Astrocyte (in vitro differentiated cells and primary cell): Measurements from ENCODE around the gene P2RX5. TPM values are rescaled to one million over a fixed set of nuclear protein-coding genes. Genes with fewer than 3 reads are reported as not detected.
A peak's percentile ranks its signal among the peaks of the same experiment; 100 is the strongest.

Experiments used
- DNase-seq: peaks from one replicate; pipeline ENCODE4 v3.0.0-alpha.2; 2010; ENCODE audit warnings: low read depth
- FAIRE-seq: peaks from 2 replicates; lab custom pipeline; 2011; peaks lifted over from hg19 to GRCh38; lab: Jason Lieb, UNC
- H2AFZ ChIP-seq: 2 replicates; pipeline ENCODE4 v1.6.0; 2012; ENCODE audit warnings: low read depth, low read length, inconsistent platforms
- H3K27ac ChIP-seq: 2 replicates; pipeline ENCODE4 v1.5.1; 2011; ENCODE audit warnings: low read depth, low read length, inconsistent platforms
- H3K27me3 ChIP-seq: 2 replicates; pipeline ENCODE4 v1.6.0; 2011; ENCODE audit warnings: low read length, inconsistent platforms; ENCODE audit not compliant: insufficient read depth
- H3K36me3 ChIP-seq: 2 replicates; pipeline ENCODE4 v1.5.1; 2011; ENCODE audit warnings: low read length, inconsistent platforms; ENCODE audit not compliant: insufficient read depth
- H3K4me1 ChIP-seq: 2 replicates; pipeline ENCODE4 v1.5.1; 2011; ENCODE audit warnings: low read length, inconsistent platforms; ENCODE audit not compliant: insufficient read depth
- H3K4me2 ChIP-seq: 2 replicates; pipeline ENCODE4 v1.6.0; 2012; ENCODE audit warnings: low read length, inconsistent platforms
- H3K4me3 ChIP-seq: 2 replicates; pipeline ENCODE4 v1.5.1; 2011; ENCODE audit warnings: low read depth, mild to moderate bottlenecking, low read length, inconsistent platforms; ENCODE audit not compliant: insufficient read depth
- H3K79me2 ChIP-seq: 2 replicates; pipeline ENCODE4 v1.6.0; 2012; ENCODE audit warnings: mild to moderate bottlenecking, low read length, inconsistent platforms; ENCODE audit not compliant: insufficient read depth
- H3K9ac ChIP-seq: 2 replicates; pipeline ENCODE4 v1.6.0; 2012; ENCODE audit warnings: mild to moderate bottlenecking, low read length, inconsistent platforms
- H3K9me3 ChIP-seq: 2 replicates; pipeline ENCODE4 v1.5.1; 2012; ENCODE audit warnings: low read depth, mild to moderate bottlenecking, low read length, inconsistent platforms; ENCODE audit not compliant: insufficient read depth
- H4K20me1 ChIP-seq: 2 replicates; pipeline ENCODE4 v1.6.0; 2012; ENCODE audit warnings: low read length, inconsistent platforms; ENCODE audit not compliant: insufficient read depth
- H3K27ac Mint-ChIP-seq: one replicate; pipeline ENCODE4 v1.8.0; 2021; ENCODE audit warnings: mild to moderate bottlenecking, mixed read lengths; ENCODE audit not compliant: unreplicated experiment
- H3K27me3 Mint-ChIP-seq: one replicate; pipeline ENCODE4 v1.8.0; 2021; ENCODE audit warnings: low read depth, mixed read lengths; ENCODE audit not compliant: unreplicated experiment
- H3K36me3 Mint-ChIP-seq: one replicate; pipeline ENCODE4 v1.8.0; 2021; ENCODE audit warnings: low read depth, mixed read lengths; ENCODE audit not compliant: unreplicated experiment
- H3K4me1 Mint-ChIP-seq: one replicate; pipeline ENCODE4 v1.8.0; 2021; ENCODE audit warnings: low read depth, mixed read lengths; ENCODE audit not compliant: unreplicated experiment
- H3K4me3 Mint-ChIP-seq: one replicate; pipeline ENCODE4 v1.8.0; 2021; ENCODE audit warnings: mild to moderate bottlenecking, moderate library complexity, mixed read lengths; ENCODE audit not compliant: unreplicated experiment
- H3K9me3 Mint-ChIP-seq: one replicate; pipeline ENCODE4 v1.8.0; 2021; ENCODE audit warnings: mild to moderate bottlenecking, mixed read lengths; ENCODE audit not compliant: unreplicated experiment
- EZH2 ChIP-seq: IDR thresholded peaks from 2 replicates; pipeline ENCODE4 v1.6.1; 2012; ENCODE audit warnings: mild to moderate bottlenecking, low read length, inconsistent platforms; ENCODE audit not compliant: insufficient read depth
- total RNA-seq: library from RNA; stranded (reverse); gene quantifications from 2 replicates; pipeline ENCODE4 v1.2.1, GENCODE V29; 2021
- TF ChIP-seq, protein P1 (sequence below): IDR thresholded peaks from 2 replicates; pipeline ENCODE4 v1.5.1; 2011; ENCODE audit warnings: low read depth, mild to moderate bottlenecking, inconsistent platforms, low read length, moderate library complexity; ENCODE audit not compliant: insufficient read depth

P2RX5 gene
- total RNA-seq, 1 donor from 2014 or later, result 2.4 TPM

DNA sequence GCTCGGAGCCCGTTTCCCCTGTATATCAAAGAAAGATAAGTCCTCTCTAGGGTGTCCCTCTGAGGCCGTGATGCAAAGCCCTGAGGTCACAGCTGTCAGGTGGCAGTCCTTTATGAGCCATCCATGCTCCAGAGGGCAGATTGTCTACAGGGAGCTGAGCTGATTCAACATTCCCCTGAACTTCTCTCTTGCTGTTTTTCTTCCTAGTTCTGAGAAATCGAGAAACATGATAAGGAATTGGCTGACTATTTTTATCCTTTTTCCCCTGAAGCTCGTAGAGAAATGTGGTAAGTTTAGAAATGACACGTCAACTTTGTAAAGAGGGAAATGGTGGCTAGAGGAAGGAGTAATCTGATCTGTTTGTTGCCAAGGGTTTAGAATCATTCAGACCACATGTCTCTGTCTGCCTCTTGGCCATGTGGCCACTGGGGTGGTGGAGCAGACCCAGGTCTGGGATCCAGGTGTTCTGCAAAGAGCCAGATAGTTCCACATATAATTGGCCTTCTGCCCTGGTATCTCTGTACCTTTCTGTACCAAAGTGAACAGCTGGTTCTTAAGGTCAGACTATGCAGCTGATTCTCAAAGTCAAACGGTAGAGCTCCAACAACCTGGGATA lies 55.9 kb downstream of the P2RX5 start:
- no peaks in the 10 kb centered on the region for H3K9me3 Mint-ChIP-seq

DNA sequence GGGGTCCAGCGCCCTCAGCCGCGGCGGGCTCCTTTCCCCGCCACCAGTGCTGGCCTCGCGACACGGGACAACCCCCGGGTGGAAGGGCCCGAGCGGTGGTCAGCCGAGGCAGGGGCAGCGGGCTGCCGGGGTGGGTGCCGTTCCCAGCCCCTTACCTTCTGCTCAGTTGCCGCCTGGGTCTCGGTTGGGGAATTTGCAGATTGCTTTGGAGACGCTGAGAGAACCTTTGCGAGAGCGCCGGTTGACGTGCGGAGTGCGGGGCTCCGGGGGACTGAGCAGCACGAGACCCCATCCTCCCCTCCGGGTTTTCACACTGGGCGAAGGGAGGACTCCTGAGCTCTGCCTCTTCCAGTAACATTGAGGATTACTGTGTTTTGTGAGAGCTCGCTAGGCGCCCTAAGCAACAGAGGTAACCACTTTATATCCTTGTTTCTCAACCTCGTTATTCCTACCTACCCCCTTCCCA lies 59.0 kb downstream of the P2RX5 start:
- no peak for FAIRE-seq

More for the DNA sequence above, 55.9 kb downstream of the P2RX5 start:
- peak overlapping the region; percentile 60 for H3K27ac Mint-ChIP-seq
- DNase-seq, result peak; percentile 68
- TF ChIP-seq, protein P1, sequence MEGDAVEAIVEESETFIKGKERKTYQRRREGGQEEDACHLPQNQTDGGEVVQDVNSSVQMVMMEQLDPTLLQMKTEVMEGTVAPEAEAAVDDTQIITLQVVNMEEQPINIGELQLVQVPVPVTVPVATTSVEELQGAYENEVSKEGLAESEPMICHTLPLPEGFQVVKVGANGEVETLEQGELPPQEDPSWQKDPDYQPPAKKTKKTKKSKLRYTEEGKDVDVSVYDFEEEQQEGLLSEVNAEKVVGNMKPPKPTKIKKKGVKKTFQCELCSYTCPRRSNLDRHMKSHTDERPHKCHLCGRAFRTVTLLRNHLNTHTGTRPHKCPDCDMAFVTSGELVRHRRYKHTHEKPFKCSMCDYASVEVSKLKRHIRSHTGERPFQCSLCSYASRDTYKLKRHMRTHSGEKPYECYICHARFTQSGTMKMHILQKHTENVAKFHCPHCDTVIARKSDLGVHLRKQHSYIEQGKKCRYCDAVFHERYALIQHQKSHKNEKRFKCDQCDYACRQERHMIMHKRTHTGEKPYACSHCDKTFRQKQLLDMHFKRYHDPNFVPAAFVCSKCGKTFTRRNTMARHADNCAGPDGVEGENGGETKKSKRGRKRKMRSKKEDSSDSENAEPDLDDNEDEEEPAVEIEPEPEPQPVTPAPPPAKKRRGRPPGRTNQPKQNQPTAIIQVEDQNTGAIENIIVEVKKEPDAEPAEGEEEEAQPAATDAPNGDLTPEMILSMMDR, result no peak
- no peak for TF ChIP-seq EZH2
- H3K27ac ChIP-seq, result peak overlapping the region; percentile 36
- peaks cover 3% of the 10 kb centered on the region for H3K36me3 ChIP-seq
- no peak overlapping the region for H2AFZ ChIP-seq
- peaks cover 7% of the 10 kb centered on the region for H3K4me1 ChIP-seq
- no peak overlapping the region for H3K4me3 Mint-ChIP-seq
- H3K36me3 Mint-ChIP-seq, result peaks cover 4% of the 10 kb centered on the region
- peak overlapping the region; percentile 43 for H3K4me2 ChIP-seq
- H3K9me3 ChIP-seq, result no peaks in the 10 kb centered on the region
- no peak overlapping the region for H3K4me3 ChIP-seq
- H4K20me1 ChIP-seq, result peaks cover 5% of the 10 kb centered on the region
- no peak for FAIRE-seq
- no peak overlapping the region for H3K9ac ChIP-seq
- H3K27me3 Mint-ChIP-seq, result no peaks in the 10 kb centered on the region
- no peaks in the 10 kb centered on the region for H3K27me3 ChIP-seq
- H3K4me1 Mint-ChIP-seq, result peaks cover 10% of the 10 kb centered on the region
- H3K79me2 ChIP-seq, result peaks cover 14% of the 10 kb centered on the region

More for the DNA sequence above, 59.0 kb downstream of the P2RX5 start:
- peaks cover 9% of the 10 kb centered on the region for H4K20me1 ChIP-seq
- peak overlapping the region; percentile 96 for H3K4me2 ChIP-seq
- no peaks in the 10 kb centered on the region for H3K9me3 ChIP-seq
- no peak for TF ChIP-seq EZH2
- TF ChIP-seq, protein P1, result no peak
- Mint-ChIP-seq H3K36me3 (no peaks in the 10 kb centered on the region), H3K27ac (no peak overlapping the region), H3K9me3 (no peaks in the 10 kb centered on the region), H3K4me3 (peak overlapping the region; percentile 88), H3K4me1 (peaks cover 10% of the 10 kb centered on the region), H3K27me3 (no peaks in the 10 kb centered on the region)
- H3K4me1 ChIP-seq, result peaks cover 7% of the 10 kb centered on the region
- no peaks in the 10 kb centered on the region for H3K27me3 ChIP-seq
- no peaks in the 10 kb centered on the region for H3K36me3 ChIP-seq
- H3K79me2 ChIP-seq, result peaks cover 23% of the 10 kb centered on the region
- peak overlapping the region; percentile 85 for H3K9ac ChIP-seq
- H3K27ac ChIP-seq, result peak overlapping the region; percentile 93
- peak overlapping the region; percentile 73 for H3K4me3 ChIP-seq
- peak overlapping the region; percentile 99 for H2AFZ ChIP-seq
- DNase-seq, result no peak
